Measurements from ENCODE around the gene TSSK6.

Gene TSSK6

GRCh38 chr19:19529783-19530422 is 14.6 kb upstream of the TSSK6 start:
- no peak for DNase-seq

GRCh38 chr19:19528721-19529490 is 13.6 kb upstream of the TSSK6 start, which contains the start of gene YJEFN3:
Gene YJEFN3, plus strand, starts transcription at chr19:19528911. Its CDS starts 22 bp downstream, at chr19:19528933.
- no peak for DNase-seq

- DNase-seq: no peak
These were observed 12.6 kb upstream of the TSSK6 start for GRCh38 chr19:19527674-19528625.

GRCh38 chr19:19527371-19527656 is 12.0 kb upstream of the TSSK6 start:
- DNase-seq: no peak

GRCh38 chr19:19526581-19527370 is 11.4 kb upstream of the TSSK6 start:
- no peak for DNase-seq

- DNase-seq: no peak
These were observed 10.4 kb upstream of the TSSK6 start for GRCh38 chr19:19525611-19526380.

- no peak for DNase-seq
These were observed 8.7 kb upstream of the TSSK6 start for GRCh38 chr19:19524053-19524452.

- no peak for DNase-seq
These were observed 7.8 kb upstream of the TSSK6 start for GRCh38 chr19:19523177-19523576.

GRCh38 chr19:19520989-19521388 is 5.6 kb upstream of the TSSK6 start:
- DNase-seq: no peak

GRCh38 chr19:19517235-19517619 is 1.9 kb upstream of the TSSK6 start:
- DNase-seq: no peak

GRCh38 chr19:19515642-19516519 is 533 bp upstream of the TSSK6 start, which contains the start of gene NDUFA13:
Gene NDUFA13, plus strand, starts transcription at chr19:19516225. Its CDS starts 14 bp downstream, at chr19:19516239.
- peak; percentile 82 to 85 for DNase-seq

- DNase-seq: no peak
These were observed 1.1 kb downstream of the TSSK6 start for GRCh38 chr19:19514215-19514657.

- DNase-seq: no peak
These were observed 1.7 kb downstream of the TSSK6 start for GRCh38 chr19:19513682-19514081.

- no peak for DNase-seq
These were observed 4.9 kb downstream of the TSSK6 start for GRCh38 chr19:19510432-19510831.

- DNase-seq: no peak
These were observed 7.1 kb downstream of the TSSK6 start for GRCh38 chr19:19508217-19508616.

- no peak for DNase-seq
These were observed 8.0 kb downstream of the TSSK6 start for GRCh38 chr19:19507354-19507753.

GRCh38 chr19:19506592-19506991 is 8.8 kb downstream of the TSSK6 start:
- DNase-seq: no peak

GRCh38 chr19:19505669-19506326 is 9.6 kb downstream of the TSSK6 start:
- no peak for DNase-seq

- no peak for DNase-seq
These were observed 10.3 kb downstream of the TSSK6 start for GRCh38 chr19:19504754-19505668.
